Glutamatergic neuron (in vitro differentiated cells): Measurements from ENCODE around the gene PLPPR3. TPM values are rescaled to one million over a fixed set of nuclear protein-coding genes. Genes with fewer than 3 reads are reported as not detected.
"Not testable (repeated sequence)": the region's sequence is repeated elsewhere in the genome, so short reads cannot be mapped to it uniquely, and the experiment has no call there.

Experiments
- DNase-seq: peaks from one replicate; pipeline ENCODE4 v3.0.0; 2022
- H3K27ac Mint-ChIP-seq: one replicate; pipeline ENCODE4 v1.8.0; 2020; ENCODE audit warnings: mild to moderate bottlenecking, mixed read lengths, inconsistent platforms; ENCODE audit not compliant: unreplicated experiment
- H3K27me3 Mint-ChIP-seq: one replicate; pipeline ENCODE4 v1.8.0; 2020; ENCODE audit warnings: mild to moderate bottlenecking, moderate library complexity, mixed read lengths, inconsistent platforms; ENCODE audit not compliant: unreplicated experiment
- H3K36me3 Mint-ChIP-seq: one replicate; pipeline ENCODE4 v1.8.0; 2020; ENCODE audit warnings: mild to moderate bottlenecking, mixed read lengths, inconsistent platforms; ENCODE audit not compliant: unreplicated experiment
- H3K4me1 Mint-ChIP-seq: one replicate; pipeline ENCODE4 v1.8.0; 2020; ENCODE audit warnings: mild to moderate bottlenecking, low read depth, mixed read lengths, inconsistent platforms; ENCODE audit not compliant: unreplicated experiment
- H3K4me3 Mint-ChIP-seq: one replicate; pipeline ENCODE4 v1.8.0; 2020; ENCODE audit warnings: mild to moderate bottlenecking, mixed read lengths, inconsistent platforms; ENCODE audit not compliant: unreplicated experiment
- H3K9me3 Mint-ChIP-seq: one replicate; pipeline ENCODE4 v1.8.0; 2020; ENCODE audit warnings: mild to moderate bottlenecking, moderate library complexity, mixed read lengths, inconsistent platforms; ENCODE audit not compliant: unreplicated experiment
- total RNA-seq: library from RNA; stranded (reverse); fragmentation: NEBNext Ultra II Directional; extraction: Animal tissue kit (Norgen Biotek cat#: 25700); gene quantifications from one replicate; pipeline ENCODE4 v1.2.1, GENCODE V29; 2021; ENCODE audit not compliant: unreplicated experiment
- TF ChIP-seq, protein P1 (sequence below): fragments of 200-600 bp; sonication (generic); IDR thresholded peaks from one replicate; pipeline ENCODE4 v1.5.0; 2021; ENCODE audit not compliant: partially characterized antibody, unreplicated experiment

The PLPPR3 gene
- total RNA-seq, 1 donor from 2014 or later, result 392 TPM

- H3K27me3 Mint-ChIP-seq, result peaks cover 4% of the 10 kb centered on the region
- H3K36me3 Mint-ChIP-seq, result no peaks in the 10 kb centered on the region
- H3K4me1 Mint-ChIP-seq, result peaks cover 3% of the 10 kb centered on the region
- TF ChIP-seq, protein P1, sequence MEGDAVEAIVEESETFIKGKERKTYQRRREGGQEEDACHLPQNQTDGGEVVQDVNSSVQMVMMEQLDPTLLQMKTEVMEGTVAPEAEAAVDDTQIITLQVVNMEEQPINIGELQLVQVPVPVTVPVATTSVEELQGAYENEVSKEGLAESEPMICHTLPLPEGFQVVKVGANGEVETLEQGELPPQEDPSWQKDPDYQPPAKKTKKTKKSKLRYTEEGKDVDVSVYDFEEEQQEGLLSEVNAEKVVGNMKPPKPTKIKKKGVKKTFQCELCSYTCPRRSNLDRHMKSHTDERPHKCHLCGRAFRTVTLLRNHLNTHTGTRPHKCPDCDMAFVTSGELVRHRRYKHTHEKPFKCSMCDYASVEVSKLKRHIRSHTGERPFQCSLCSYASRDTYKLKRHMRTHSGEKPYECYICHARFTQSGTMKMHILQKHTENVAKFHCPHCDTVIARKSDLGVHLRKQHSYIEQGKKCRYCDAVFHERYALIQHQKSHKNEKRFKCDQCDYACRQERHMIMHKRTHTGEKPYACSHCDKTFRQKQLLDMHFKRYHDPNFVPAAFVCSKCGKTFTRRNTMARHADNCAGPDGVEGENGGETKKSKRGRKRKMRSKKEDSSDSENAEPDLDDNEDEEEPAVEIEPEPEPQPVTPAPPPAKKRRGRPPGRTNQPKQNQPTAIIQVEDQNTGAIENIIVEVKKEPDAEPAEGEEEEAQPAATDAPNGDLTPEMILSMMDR, result no peak
- H3K4me3 Mint-ChIP-seq, result no peak overlapping the region
- peaks cover 7% of the 10 kb centered on the region for H3K9me3 Mint-ChIP-seq
- no peak overlapping the region for H3K27ac Mint-ChIP-seq
- DNase-seq, result no peak
These were observed 4.3 kb upstream of the PLPPR3 start for GRCh38 chr19:825897-826644.

GRCh38 chr19:824885-825284 is 3.1 kb upstream of the PLPPR3 start:
- Mint-ChIP-seq H3K4me1 (peaks cover 3% of the 10 kb centered on the region), H3K9me3 (peaks cover 8% of the 10 kb centered on the region), H3K36me3 (no peaks in the 10 kb centered on the region), H3K27ac (no peak overlapping the region), H3K27me3 (peaks cover 4% of the 10 kb centered on the region), H3K4me3 (no peak overlapping the region)
- no peak for DNase-seq
- TF ChIP-seq, protein P1, result no peak

GRCh38 chr19:823565-824121 is 1.9 kb upstream of the PLPPR3 start:
- DNase-seq, result no peak
- TF ChIP-seq, protein P1, result no peak
- no peak overlapping the region for H3K4me3 Mint-ChIP-seq
- H3K27me3 Mint-ChIP-seq, result peaks cover 5% of the 10 kb centered on the region
- peaks cover 3% of the 10 kb centered on the region for H3K4me1 Mint-ChIP-seq
- H3K27ac Mint-ChIP-seq, result peak overlapping the region; percentile 71
- H3K36me3 Mint-ChIP-seq, result no peaks in the 10 kb centered on the region
- H3K9me3 Mint-ChIP-seq, result peaks cover 8% of the 10 kb centered on the region

DNA sequence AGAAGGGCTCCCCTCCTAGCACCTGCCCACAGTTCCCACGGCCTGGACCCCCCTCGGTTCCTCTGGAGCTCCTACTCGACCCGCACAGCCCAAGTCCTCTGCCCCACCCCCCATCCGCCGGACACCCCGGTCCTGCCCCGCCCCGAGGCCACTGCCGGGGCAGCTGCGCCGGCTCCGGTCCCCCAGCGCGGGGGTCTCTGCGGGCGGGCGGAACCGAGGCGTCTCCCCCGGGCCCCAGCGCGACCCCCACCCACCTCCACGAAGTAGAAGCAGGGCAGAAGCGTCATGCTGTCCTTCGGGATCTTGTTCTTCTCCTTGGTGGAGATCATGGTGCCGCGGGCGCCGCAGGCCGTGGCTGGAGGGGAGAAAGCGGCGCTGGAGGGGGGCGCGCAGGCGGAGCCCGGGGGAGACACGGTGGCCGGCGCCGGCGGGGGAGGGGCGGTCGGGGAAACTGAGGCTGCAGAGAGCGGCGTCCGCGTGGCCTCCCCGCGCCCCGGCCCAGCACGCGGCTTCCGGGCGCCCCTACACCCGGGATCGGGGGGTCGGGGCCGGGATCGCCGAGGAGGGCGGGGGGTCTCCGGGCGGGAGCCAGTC is 427 bp downstream of the PLPPR3 start:
- peak overlapping the region; percentile 52 for H3K27ac Mint-ChIP-seq
- peaks cover 9% of the 10 kb centered on the region for H3K27me3 Mint-ChIP-seq
- peaks cover 3% of the 10 kb centered on the region for H3K4me1 Mint-ChIP-seq
- no peaks in the 10 kb centered on the region for H3K36me3 Mint-ChIP-seq
- peaks cover 11% of the 10 kb centered on the region for H3K9me3 Mint-ChIP-seq
- DNase-seq, result peak; percentile 68
- H3K4me3 Mint-ChIP-seq, result peak overlapping the region; percentile 46
- TF ChIP-seq, protein P1, result no peak

DNA sequence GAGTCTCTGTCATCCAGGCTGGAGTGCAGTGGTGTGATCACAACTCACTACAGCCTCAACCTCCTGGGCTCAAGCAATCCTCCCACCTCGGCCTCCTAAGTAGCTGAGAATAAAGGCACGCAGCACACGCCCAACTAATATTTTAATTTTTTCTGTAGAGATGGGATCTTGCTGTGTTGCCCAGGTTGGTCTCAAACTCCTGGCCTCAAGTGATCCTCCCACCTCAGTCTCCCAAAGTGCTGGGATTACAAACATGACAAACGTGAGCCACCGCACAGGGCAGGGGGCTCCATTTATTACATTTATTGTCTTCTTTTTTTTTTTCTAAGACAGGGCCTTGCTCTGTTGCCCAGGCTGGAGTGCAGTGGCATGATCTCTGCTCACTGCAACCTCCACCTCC is 1.5 kb downstream of the PLPPR3 start:
- not testable (repeated sequence) for DNase-seq, H3K27ac Mint-ChIP-seq, H3K27me3 Mint-ChIP-seq, H3K4me1 Mint-ChIP-seq, H3K36me3 Mint-ChIP-seq
- peaks cover 16% of the 10 kb centered on the region for H3K9me3 Mint-ChIP-seq
- peak overlapping the region; percentile 78 for H3K4me3 Mint-ChIP-seq
